GM20000 (cell line): ENCODE measurements around the gene CD40.

Source experiments
- DNase-seq: peaks from one replicate; pipeline ENCODE4 v3.0.0; 2012; ENCODE audit warnings: low spot score
- TF ChIP-seq, protein P1 (sequence below): IDR thresholded peaks from 2 replicates; pipeline ENCODE4 v1.5.1; 2012; ENCODE audit warnings: mild to moderate bottlenecking, control low read depth; ENCODE audit errors: extremely low read depth, missing control alignments

Gene CD40

DNA sequence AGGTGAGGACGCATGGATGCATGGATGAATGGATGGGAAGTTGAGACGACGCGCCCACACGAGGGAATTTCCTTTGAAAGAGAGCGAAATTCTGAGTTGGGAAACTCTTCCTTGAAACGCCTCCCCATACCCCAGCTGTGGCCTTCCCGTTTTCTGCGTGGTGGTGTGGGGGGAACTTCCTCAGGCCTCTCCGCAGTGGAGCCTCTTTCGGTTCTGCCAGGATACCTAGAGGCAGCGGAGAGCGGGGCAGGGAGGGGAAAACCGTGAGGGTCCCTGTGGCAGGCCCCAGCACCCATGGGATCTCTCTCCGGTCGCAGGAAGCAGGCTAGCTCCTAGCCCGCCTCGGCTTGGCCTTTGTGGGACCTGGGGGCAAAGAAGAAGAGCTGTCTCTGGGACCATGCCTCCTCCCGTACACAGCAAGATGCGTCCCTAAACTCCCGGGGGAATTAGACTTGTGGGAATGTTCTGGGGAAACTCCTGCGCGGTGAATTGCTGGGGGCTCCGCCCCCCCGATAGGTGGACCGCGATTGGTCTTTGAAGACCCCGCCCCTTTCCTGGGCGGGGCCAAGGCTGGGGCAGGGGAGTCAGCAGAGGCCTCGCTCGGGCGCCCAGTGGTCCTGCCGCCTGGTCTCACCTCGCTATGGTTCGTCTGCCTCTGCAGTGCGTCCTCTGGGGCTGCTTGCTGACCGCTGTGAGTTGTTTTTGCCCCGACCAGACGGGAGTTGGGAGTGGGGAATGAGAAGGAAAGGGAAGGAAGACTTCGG lies at the start of gene CD40:
Gene CD40, plus strand, starts transcription at position 611 of the 764 bp plus-strand sequence. Its CDS starts 30 bp downstream, at position 641.
- TF ChIP-seq, protein P1, sequence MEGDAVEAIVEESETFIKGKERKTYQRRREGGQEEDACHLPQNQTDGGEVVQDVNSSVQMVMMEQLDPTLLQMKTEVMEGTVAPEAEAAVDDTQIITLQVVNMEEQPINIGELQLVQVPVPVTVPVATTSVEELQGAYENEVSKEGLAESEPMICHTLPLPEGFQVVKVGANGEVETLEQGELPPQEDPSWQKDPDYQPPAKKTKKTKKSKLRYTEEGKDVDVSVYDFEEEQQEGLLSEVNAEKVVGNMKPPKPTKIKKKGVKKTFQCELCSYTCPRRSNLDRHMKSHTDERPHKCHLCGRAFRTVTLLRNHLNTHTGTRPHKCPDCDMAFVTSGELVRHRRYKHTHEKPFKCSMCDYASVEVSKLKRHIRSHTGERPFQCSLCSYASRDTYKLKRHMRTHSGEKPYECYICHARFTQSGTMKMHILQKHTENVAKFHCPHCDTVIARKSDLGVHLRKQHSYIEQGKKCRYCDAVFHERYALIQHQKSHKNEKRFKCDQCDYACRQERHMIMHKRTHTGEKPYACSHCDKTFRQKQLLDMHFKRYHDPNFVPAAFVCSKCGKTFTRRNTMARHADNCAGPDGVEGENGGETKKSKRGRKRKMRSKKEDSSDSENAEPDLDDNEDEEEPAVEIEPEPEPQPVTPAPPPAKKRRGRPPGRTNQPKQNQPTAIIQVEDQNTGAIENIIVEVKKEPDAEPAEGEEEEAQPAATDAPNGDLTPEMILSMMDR = no peak
- DNase-seq = peak; percentile 89

DNA sequence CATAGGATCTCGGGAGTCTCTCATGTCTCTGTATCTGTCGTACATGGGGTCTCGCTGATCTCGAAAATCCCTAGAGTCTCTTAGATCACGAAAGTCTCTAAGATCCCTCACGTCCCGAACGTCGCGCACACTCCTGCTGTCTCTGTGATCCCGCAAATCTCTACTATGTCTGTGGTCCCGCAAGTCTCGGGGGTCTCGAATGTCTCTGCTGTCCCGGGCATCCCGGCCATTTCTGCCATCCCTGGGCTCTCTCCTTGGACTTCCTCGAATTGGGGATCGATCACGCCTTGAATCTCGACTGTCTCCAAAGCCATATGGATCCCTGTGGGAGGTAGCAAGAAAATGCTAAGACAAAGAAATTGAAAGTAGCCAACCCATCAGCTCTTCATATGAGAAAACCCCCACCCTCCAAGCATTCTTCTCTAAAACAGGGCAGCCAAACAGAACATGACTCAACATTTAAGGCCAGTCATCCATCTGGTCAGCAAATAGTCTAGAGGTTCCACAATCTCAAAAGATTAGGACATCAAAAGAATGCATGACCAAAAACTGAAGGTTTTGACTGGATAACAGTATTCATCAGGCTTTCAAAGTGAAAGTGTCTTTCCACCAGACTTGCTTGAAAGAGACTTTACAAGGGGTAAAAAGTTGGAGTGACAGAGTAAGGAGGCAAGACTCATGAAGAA lies 47.8 kb upstream of the CD40 start:
- DNase-seq = no peak
- TF ChIP-seq, protein P1 = no peak

DNA sequence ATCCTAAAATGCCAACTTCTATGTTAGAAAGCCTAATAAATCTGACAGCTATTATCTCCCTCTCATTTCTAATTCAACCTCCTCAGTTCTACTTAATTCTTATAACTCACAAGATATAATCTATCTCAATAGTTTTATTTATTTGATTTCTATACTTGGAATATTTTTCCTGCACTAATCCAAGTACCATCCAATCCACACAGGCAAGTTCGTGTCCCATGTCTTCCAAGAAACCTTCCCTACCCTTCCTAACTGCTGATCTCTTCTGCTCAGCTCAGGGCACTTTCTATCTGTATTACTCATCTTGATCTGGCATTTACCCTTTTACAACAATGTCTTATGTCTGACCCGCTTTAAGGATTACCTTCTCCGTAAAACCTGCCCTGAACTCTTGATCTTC lies 46.5 kb upstream of the CD40 start:
- TF ChIP-seq, protein P1 = no peak
- no peak for DNase-seq

DNA sequence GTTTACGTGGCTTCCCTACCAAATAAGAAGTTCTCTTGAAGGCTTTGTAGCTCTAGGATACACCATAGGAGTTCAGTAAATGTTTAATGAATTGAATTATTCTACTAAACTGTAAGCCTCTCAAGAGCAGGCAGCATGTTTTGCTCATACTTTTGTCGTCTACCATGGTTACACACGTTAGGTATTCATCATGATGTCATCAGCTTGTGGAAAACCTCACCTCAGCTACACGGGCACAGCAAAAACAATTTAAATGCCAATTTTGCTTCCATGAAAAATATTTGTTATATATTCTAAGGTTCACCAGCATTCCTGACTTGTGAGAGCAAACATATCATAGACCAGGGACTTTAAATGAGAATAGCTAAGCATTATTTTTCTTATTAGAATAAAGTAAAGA lies 45.1 kb upstream of the CD40 start:
- TF ChIP-seq, protein P1 = no peak
- no peak for DNase-seq

DNA sequence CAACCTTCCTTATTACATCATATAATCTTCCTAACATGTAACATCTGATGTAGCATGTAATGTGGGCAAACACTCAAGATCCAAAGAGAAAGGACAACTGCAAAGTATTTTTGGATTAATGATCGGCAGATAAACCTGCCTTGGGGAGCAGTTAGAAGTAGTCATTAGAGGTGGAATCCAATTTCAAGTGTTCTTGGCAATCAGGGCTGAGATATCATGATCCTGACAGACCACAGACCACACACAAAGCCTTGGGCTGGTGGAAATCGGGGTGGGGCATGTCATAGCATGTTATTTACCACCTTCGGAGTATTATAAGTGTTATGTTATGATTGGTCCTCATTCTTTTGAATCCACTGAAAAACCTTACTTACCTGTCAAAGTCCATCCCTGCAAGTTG lies 44.7 kb upstream of the CD40 start:
- TF ChIP-seq, protein P1 = no peak
- no peak for DNase-seq

DNA sequence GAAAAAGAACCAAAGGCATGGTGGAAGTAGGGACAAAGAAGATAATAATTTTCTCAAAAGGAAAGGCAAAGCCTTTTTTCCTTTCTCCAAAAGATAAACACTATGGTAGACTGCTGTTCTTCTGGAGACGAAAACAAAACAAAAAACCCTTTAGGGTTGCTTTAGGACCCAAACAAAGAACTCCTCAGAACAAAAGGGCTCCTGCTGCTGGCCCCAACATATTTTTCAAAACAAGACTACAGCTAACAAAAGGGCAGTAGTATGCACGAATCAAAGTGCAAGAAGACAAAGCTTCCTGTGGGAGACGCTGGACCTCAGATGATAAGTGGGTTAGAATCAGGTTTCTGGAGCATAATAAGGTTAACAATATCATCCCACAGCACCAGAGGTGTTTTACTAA lies 44.1 kb upstream of the CD40 start:
- TF ChIP-seq, protein P1 = no peak

DNA sequence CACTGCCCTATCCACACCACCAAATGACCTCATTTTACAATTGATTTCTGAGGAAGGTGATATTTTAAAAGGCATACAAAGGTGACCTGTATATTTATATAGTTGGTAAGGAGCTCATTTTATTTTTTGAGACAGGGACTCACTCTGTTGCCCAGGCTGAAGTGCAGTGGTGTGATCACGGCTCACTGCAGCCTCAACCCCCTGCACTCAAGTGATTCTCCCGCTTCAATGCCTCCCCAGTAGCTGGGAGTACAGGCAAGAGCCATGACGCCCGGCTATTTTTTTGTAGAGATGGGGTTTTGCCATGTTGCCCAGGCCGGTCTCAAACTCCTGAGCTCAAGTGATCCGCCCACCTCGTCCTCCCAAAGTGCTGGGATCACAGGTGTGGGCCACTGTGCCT lies 41.3 kb upstream of the CD40 start:
- no peak for DNase-seq
- TF ChIP-seq, protein P1 = no peak

More for the DNA sequence above, 44.1 kb upstream of the CD40 start:
- DNase-seq = no peak
